Upper lobe of left lung (tissue), 4 donors: Measurements from ENCODE around the gene ORC1.

Experiments
- CTCF ChIP-seq, 6 experiments: fragments of 450-650 bp in 4 of 6; fragments of 200-600 bp in 2 of 6; sonication (generic) in 2 of 6; IDR thresholded peaks; one replicate each; pipeline ENCODE4 v1.5.1; 2016 to 2019; ENCODE audit warnings: antibody characterized with exemption in 6 of 6
- POLR2A ChIP-seq, 4 donors: fragments of 450-650 bp; IDR thresholded peaks; one replicate each; pipeline ENCODE4 v1.5.1; 2016 to 2017; ENCODE audit warnings: antibody characterized with exemption in 4 of 4, mild to moderate bottlenecking in 2 of 4
- POLR2AphosphoS5 ChIP-seq, 2 donors: sonication (generic); formaldehyde crosslinking; IDR thresholded peaks; one replicate each; pipeline ENCODE4 v1.5.1; 2017; ENCODE audit warnings: antibody characterized with exemption in 2 of 2

DNA sequence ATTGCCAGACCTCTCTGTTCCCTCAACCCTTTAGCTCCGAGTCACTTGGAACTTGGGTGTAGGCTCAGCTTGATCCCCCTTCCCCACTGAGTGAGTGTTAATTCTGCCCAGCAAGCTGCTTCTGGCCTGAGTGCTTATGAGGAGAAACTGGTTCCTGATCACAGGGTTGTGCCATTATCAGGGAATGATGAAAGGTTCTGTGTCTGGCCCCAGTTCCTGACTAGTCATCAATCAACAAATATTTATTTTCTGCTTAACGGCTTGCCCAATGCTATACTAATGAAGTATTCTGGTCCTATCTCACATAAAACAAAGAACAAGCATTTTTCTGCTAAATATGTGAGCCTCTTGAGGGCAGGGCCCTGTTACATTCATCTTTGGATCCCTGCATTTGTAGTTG is 59.0 kb downstream of the ORC1 start:
- TF ChIP-seq CTCF (IDR thresholded peaks at IDR 0.05) (no peak), POLR2A (IDR thresholded peaks at IDR 0.05) (no peak), POLR2AphosphoS5 (IDR thresholded peaks at IDR 0.05) (no peak)
